Neural progenitor cell (in vitro differentiated cells): Measurements from ENCODE around the gene SMYD3. TPM values are rescaled to one million over a fixed set of nuclear protein-coding genes. Genes with fewer than 3 reads are reported as not detected.

Experiments
- DNase-seq: peaks from one replicate; pipeline ENCODE4 v3.0.0-alpha.2; 2016; ENCODE audit warnings: low spot score
- H2AFZ ChIP-seq: fragments of 200-600 bp; sonication (generic); replicated peaks from 2 replicates; pipeline ENCODE4 v1.6.1; 2016; ENCODE audit warnings: antibody characterized with exemption
- H3F3A ChIP-seq: fragments of 200-600 bp; sonication (generic); 2 replicates; pipeline ENCODE4 v1.6.1; 2016; ENCODE audit warnings: antibody characterized with exemption, low read depth
- H3K27ac ChIP-seq: fragments of 200-600 bp; sonication (generic); 2 replicates; pipeline ENCODE4 v1.5.1; 2016; ENCODE audit warnings: mild to moderate bottlenecking
- H3K27me3 ChIP-seq: fragments of 200-600 bp; sonication (generic); 2 replicates; pipeline ENCODE4 v1.6.1; 2016; ENCODE audit warnings: mild to moderate bottlenecking, moderate library complexity
- H3K36me3 ChIP-seq: fragments of 200-600 bp; sonication (generic); 2 replicates; pipeline ENCODE4 v1.5.1; 2016
- H3K4me1 ChIP-seq: fragments of 200-600 bp; sonication (generic); 2 replicates; pipeline ENCODE4 v1.6.1; 2016; ENCODE audit warnings: mixed run types
- H3K4me2 ChIP-seq: fragments of 200-600 bp; sonication (generic); 2 replicates; pipeline ENCODE4 v1.6.1; 2016
- H3K4me3 ChIP-seq: fragments of 200-600 bp; sonication (generic); 2 replicates; pipeline ENCODE4 v1.5.1; 2016
- H3K79me2 ChIP-seq: fragments of 200-600 bp; sonication (generic); 2 replicates; pipeline ENCODE4 v1.6.1; 2016; ENCODE audit warnings: low read depth
- H3K9ac ChIP-seq: fragments of 200-600 bp; sonication (generic); 2 replicates; pipeline ENCODE4 v1.6.1; 2016
- H3K9me3 ChIP-seq: fragments of 200-600 bp; sonication (generic); 2 replicates; pipeline ENCODE4 v1.5.1; 2016; ENCODE audit warnings: low read depth
- H4K20me1 ChIP-seq: fragments of 200-600 bp; sonication (generic); 2 replicates; pipeline ENCODE4 v1.6.1; 2016; ENCODE audit warnings: low read depth
- H3K27ac Mint-ChIP-seq: 3 replicates; pipeline ENCODE4 v1.8.0; 2021; ENCODE audit warnings: mixed read lengths
- H3K27me3 Mint-ChIP-seq: 2 replicates; pipeline ENCODE4 v1.8.0; 2022; ENCODE audit warnings: low read depth, mild to moderate bottlenecking, inconsistent platforms, moderate library complexity, mixed read lengths; ENCODE audit not compliant: insufficient read depth
- H3K36me3 Mint-ChIP-seq: 3 replicates; pipeline ENCODE4 v1.8.0; 2021; ENCODE audit warnings: mixed read lengths
- H3K4me1 Mint-ChIP-seq: 3 replicates; pipeline ENCODE4 v1.8.0; 2021; ENCODE audit warnings: mixed read lengths
- H3K4me3 Mint-ChIP-seq: 3 replicates; pipeline ENCODE4 v1.8.0; 2021; ENCODE audit warnings: mild to moderate bottlenecking, moderate library complexity, mixed read lengths
- H3K9me3 Mint-ChIP-seq: 3 replicates; pipeline ENCODE4 v1.8.0; 2020; ENCODE audit warnings: mixed read lengths
- EZH2 ChIP-seq: fragments of 200-600 bp; sonication (generic); IDR thresholded peaks from 2 replicates; pipeline ENCODE4 v1.6.1; 2017; ENCODE audit warnings: antibody characterized with exemption, mild to moderate bottlenecking, moderate library complexity
- EZH2phosphoT487 ChIP-seq: fragments of 200-600 bp; sonication (generic); IDR thresholded peaks from 2 replicates; pipeline ENCODE4 v1.6.1; 2017; ENCODE audit warnings: antibody characterized with exemption
- total RNA-seq: library from RNA; depleted of rRNA; stranded (reverse); fragments of >200 nt; gene quantifications from 2 replicates; pipeline ENCODE4 v1.2.3, GENCODE V29; 2015; ENCODE audit warnings: low replicate concordance
- TF ChIP-seq, protein P1 (sequence below): fragments of 200-600 bp; sonication (generic); IDR thresholded peaks from 2 replicates; pipeline ENCODE4 v1.5.1; 2017; ENCODE audit warnings: antibody characterized with exemption, mild to moderate bottlenecking

SMYD3 gene
- total RNA-seq, 1 donor from 2014 or later = 43.2 TPM

- peaks cover 33% of the 10 kb centered on the region for H3K9me3 Mint-ChIP-seq
These were observed 8.4 kb upstream of the SMYD3 start for GRCh38 chr1:246515390-246516005.

DNA sequence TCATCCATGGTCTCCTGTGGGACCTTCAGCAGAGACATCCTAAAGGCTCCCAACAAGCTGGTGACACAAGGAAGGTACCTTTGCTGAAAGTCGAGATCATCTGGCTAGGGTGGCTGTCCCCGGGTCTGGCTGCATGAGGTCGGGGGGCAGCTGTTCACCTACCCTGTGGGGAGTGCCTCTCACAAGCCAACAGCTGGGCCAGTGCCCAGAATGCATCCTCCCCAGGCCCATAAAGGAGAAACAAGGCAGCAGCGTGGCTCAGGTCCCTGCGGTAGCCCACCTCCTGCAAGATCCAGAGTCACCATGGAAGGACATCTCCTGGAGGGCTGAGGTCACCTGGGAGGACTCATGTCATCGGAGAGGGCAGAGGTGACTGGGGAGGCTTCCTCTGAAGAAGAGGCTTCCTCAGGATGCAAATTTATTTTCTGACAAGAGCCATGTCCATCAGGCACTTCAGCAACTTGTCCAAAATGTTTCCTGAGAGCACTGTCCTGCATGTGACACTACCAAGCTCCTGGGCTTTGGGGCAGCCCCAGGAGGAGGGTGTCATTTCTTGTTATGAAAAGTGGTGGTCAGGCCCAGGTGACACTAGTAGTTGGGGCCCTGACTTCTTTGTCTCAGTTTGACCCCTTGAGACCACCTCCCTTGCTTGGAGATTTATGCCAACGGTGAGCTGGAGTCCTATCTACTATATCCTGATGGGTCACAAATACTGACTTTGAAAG lies 6.7 kb upstream of the SMYD3 start:
- Histone ChIP-seq H3K9ac (no peak overlapping the region), H3K4me3 (no peak overlapping the region), H3K4me2 (no peak overlapping the region), H3F3A (no peaks in the 10 kb centered on the region), H3K9me3 (no peaks in the 10 kb centered on the region), H3K36me3 (no peaks in the 10 kb centered on the region), H4K20me1 (no peaks in the 10 kb centered on the region), H3K4me1 (no peaks in the 10 kb centered on the region), H3K79me2 (no peaks in the 10 kb centered on the region), H3K27ac (no peak overlapping the region), H3K27me3 (no peaks in the 10 kb centered on the region), H2AFZ (no peak overlapping the region)
- TF ChIP-seq, protein P1, sequence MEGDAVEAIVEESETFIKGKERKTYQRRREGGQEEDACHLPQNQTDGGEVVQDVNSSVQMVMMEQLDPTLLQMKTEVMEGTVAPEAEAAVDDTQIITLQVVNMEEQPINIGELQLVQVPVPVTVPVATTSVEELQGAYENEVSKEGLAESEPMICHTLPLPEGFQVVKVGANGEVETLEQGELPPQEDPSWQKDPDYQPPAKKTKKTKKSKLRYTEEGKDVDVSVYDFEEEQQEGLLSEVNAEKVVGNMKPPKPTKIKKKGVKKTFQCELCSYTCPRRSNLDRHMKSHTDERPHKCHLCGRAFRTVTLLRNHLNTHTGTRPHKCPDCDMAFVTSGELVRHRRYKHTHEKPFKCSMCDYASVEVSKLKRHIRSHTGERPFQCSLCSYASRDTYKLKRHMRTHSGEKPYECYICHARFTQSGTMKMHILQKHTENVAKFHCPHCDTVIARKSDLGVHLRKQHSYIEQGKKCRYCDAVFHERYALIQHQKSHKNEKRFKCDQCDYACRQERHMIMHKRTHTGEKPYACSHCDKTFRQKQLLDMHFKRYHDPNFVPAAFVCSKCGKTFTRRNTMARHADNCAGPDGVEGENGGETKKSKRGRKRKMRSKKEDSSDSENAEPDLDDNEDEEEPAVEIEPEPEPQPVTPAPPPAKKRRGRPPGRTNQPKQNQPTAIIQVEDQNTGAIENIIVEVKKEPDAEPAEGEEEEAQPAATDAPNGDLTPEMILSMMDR = no peak
- no peak for TF ChIP-seq EZH2
- TF ChIP-seq EZH2phosphoT487 = no peak
- Mint-ChIP-seq H3K4me1 (no peaks in the 10 kb centered on the region), H3K9me3 (peaks cover 27% of the 10 kb centered on the region), H3K27ac (no peak overlapping the region), H3K4me3 (no peak overlapping the region), H3K27me3 (peaks cover 7% of the 10 kb centered on the region), H3K36me3 (no peaks in the 10 kb centered on the region)
- DNase-seq = no peak

More at GRCh38 chr1:246515390-246516005, 8.4 kb upstream of the SMYD3 start:
- Histone ChIP-seq H3K9me3 (no peaks in the 10 kb centered on the region), H3K27ac (no peak overlapping the region), H3K4me3 (no peak overlapping the region), H3K4me1 (no peaks in the 10 kb centered on the region), H4K20me1 (no peaks in the 10 kb centered on the region), H3K9ac (no peak overlapping the region), H3K4me2 (no peak overlapping the region), H3K27me3 (no peaks in the 10 kb centered on the region), H3K79me2 (no peaks in the 10 kb centered on the region), H2AFZ (no peak overlapping the region), H3F3A (no peaks in the 10 kb centered on the region), H3K36me3 (no peaks in the 10 kb centered on the region)
- Mint-ChIP-seq H3K27me3 (peaks cover 5% of the 10 kb centered on the region), H3K4me1 (no peaks in the 10 kb centered on the region), H3K4me3 (no peak overlapping the region), H3K36me3 (no peaks in the 10 kb centered on the region), H3K27ac (no peak overlapping the region)
- TF ChIP-seq EZH2 = no peak
- TF ChIP-seq EZH2phosphoT487 = no peak
- TF ChIP-seq, protein P1 = no peak
- no peak for DNase-seq

GRCh38 chr1:246513041-246513440 lies 6.0 kb upstream of the SMYD3 start:
- Histone ChIP-seq H3K4me2 (no peak overlapping the region), H3K9me3 (no peaks in the 10 kb centered on the region), H3K4me3 (no peak overlapping the region), H2AFZ (no peak overlapping the region), H3K79me2 (no peaks in the 10 kb centered on the region), H3K4me1 (no peaks in the 10 kb centered on the region), H3F3A (no peaks in the 10 kb centered on the region), H3K27me3 (no peaks in the 10 kb centered on the region), H3K36me3 (no peaks in the 10 kb centered on the region), H4K20me1 (no peaks in the 10 kb centered on the region), H3K9ac (no peak overlapping the region), H3K27ac (no peak overlapping the region)
- H3K4me1 Mint-ChIP-seq = no peaks in the 10 kb centered on the region
- TF ChIP-seq, protein P1 = no peak
- TF ChIP-seq EZH2phosphoT487 (no peak), EZH2 (no peak)
- no peaks in the 10 kb centered on the region for H3K36me3 Mint-ChIP-seq
- H3K4me3 Mint-ChIP-seq = no peak overlapping the region
- H3K27ac Mint-ChIP-seq = no peak overlapping the region
- H3K27me3 Mint-ChIP-seq = peaks cover 7% of the 10 kb centered on the region
- peaks cover 27% of the 10 kb centered on the region for H3K9me3 Mint-ChIP-seq
- DNase-seq = no peak
